ENCODE measurements around the gene PPARA.

GRCh38 chr22:46213052-46213451 lies 62.7 kb downstream of the PPARA start:
- TF ChIP-seq EZH2 (IDR thresholded peaks at IDR 0.05; ENCODE audit: insufficient read depth, poor library complexity, severe bottlenecking) (no peak), EZH2phosphoT487 (IDR thresholded peaks at IDR 0.05; ENCODE audit: insufficient read depth, low read depth) (no peak)

Data from GM23248 (cell line).